Measurements from ENCODE around the gene DRAP1. TPM values are rescaled to one million over a fixed set of nuclear protein-coding genes. Genes with fewer than 3 reads are reported as not detected.

Gene DRAP1
- total RNA-seq, 1 experiment from 2014 or later, result 581 TPM

- in situ Hi-C loops (cut with HindIII; ENCODE audit: low pct_unique_long_range_greater_than_20kb, low sequenced_read_pairs), result no loop called here
- no peaks in the 10 kb centered on the region for H3K4me1 ChIP-seq (ENCODE audit: control insufficient read depth, insufficient read depth, low read length)
- POLR2A ChIA-PET, result no interaction called here
- H3K9me3 ChIP-seq (ENCODE audit: control insufficient read depth, insufficient read depth, low read depth, low read length), result no peaks in the 10 kb centered on the region
- DNase-seq (ENCODE audit: low read depth, low spot score), result no peak
- TF ChIP-seq TCF7L2 (IDR thresholded peaks at IDR 0.05; ENCODE audit: low read depth, low read length), result no peak
- TF ChIP-seq, protein P1, sequence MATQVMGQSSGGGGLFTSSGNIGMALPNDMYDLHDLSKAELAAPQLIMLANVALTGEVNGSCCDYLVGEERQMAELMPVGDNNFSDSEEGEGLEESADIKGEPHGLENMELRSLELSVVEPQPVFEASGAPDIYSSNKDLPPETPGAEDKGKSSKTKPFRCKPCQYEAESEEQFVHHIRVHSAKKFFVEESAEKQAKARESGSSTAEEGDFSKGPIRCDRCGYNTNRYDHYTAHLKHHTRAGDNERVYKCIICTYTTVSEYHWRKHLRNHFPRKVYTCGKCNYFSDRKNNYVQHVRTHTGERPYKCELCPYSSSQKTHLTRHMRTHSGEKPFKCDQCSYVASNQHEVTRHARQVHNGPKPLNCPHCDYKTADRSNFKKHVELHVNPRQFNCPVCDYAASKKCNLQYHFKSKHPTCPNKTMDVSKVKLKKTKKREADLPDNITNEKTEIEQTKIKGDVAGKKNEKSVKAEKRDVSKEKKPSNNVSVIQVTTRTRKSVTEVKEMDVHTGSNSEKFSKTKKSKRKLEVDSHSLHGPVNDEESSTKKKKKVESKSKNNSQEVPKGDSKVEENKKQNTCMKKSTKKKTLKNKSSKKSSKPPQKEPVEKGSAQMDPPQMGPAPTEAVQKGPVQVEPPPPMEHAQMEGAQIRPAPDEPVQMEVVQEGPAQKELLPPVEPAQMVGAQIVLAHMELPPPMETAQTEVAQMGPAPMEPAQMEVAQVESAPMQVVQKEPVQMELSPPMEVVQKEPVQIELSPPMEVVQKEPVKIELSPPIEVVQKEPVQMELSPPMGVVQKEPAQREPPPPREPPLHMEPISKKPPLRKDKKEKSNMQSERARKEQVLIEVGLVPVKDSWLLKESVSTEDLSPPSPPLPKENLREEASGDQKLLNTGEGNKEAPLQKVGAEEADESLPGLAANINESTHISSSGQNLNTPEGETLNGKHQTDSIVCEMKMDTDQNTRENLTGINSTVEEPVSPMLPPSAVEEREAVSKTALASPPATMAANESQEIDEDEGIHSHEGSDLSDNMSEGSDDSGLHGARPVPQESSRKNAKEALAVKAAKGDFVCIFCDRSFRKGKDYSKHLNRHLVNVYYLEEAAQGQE (IDR thresholded peaks at IDR 0.05; ENCODE audit: insufficient read depth in 1 of 2, low read depth in 2 of 2, low read length in 1 of 2), result no peak
- TF ChIP-seq SIN3A (IDR thresholded peaks at IDR 0.05; ENCODE audit: borderline replicate concordance, insufficient read depth, low read depth, low read length), result no peak
- no peak for TF ChIP-seq POLR2AphosphoS5 (IDR thresholded peaks at IDR 0.05; ENCODE audit: low read depth, low read length)
- no peak for TF ChIP-seq CTCF (IDR thresholded peaks at IDR 0.05)
- no peak overlapping the region for H3K4me3 ChIP-seq (ENCODE audit: low read depth in 2 of 2, low read length in 2 of 2)
- H3K27me3 ChIP-seq (ENCODE audit: control insufficient read depth, insufficient read depth, low read length), result no peaks in the 10 kb centered on the region
- intact Hi-C loops (cut with micrococcal nuclease; ENCODE audit: unreplicated experiment), result no loop called here
- no TSS peak for BruUV-seq (replicated peaks)
- CTCF ChIA-PET, result no interaction called here
- no peak overlapping the region for H3K27ac ChIP-seq (ENCODE audit: low read length)
- H3K36me3 ChIP-seq (ENCODE audit: control insufficient read depth, insufficient read depth, low read length), result no peaks in the 10 kb centered on the region
- 0 out of 2 replicates have a peak, but pooled peaks have one; percentile 9 for ATAC-seq
Measured at GRCh38 chr11:65946655-65947054, 27.4 kb downstream of the DRAP1 start.

- ChIA-PET POLR2A (no interaction called here), CTCF (no interaction called here)
- intact Hi-C loops (cut with micrococcal nuclease; ENCODE audit: unreplicated experiment) (no loop called here), in situ Hi-C loops (cut with HindIII; ENCODE audit: low pct_unique_long_range_greater_than_20kb, low sequenced_read_pairs) (no loop called here)
- Histone ChIP-seq H3K4me1 (ENCODE audit: control insufficient read depth, insufficient read depth, low read length) (no peaks in the 10 kb centered on the region), H3K27me3 (ENCODE audit: control insufficient read depth, insufficient read depth, low read length) (no peaks in the 10 kb centered on the region), H3K36me3 (ENCODE audit: control insufficient read depth, insufficient read depth, low read length) (no peaks in the 10 kb centered on the region), H3K4me3 (ENCODE audit: low read depth in 2 of 2, low read length in 2 of 2) (no peak overlapping the region), H3K27ac (ENCODE audit: low read length) (no peak overlapping the region), H3K9me3 (ENCODE audit: control insufficient read depth, insufficient read depth, low read depth, low read length) (no peaks in the 10 kb centered on the region)
- no peak for ATAC-seq
- TF ChIP-seq TCF7L2 (IDR thresholded peaks at IDR 0.05; ENCODE audit: low read depth, low read length) (no peak), CTCF (IDR thresholded peaks at IDR 0.05) (no peak), POLR2AphosphoS5 (IDR thresholded peaks at IDR 0.05; ENCODE audit: low read depth, low read length) (no peak), SIN3A (IDR thresholded peaks at IDR 0.05; ENCODE audit: borderline replicate concordance, insufficient read depth, low read depth, low read length) (no peak)
- TF ChIP-seq, protein P1 (IDR thresholded peaks at IDR 0.05; ENCODE audit: insufficient read depth in 1 of 2, low read depth in 2 of 2, low read length in 1 of 2), result no peak
- DNase-seq (ENCODE audit: low read depth, low spot score), result no peak
- BruUV-seq (replicated peaks), result no TSS peak
Measured at GRCh38 chr11:65947133-65947532, 27.9 kb downstream of the DRAP1 start.

All from Panc1 (cell line).